Pericardium fibroblast (primary cell): ENCODE results near the gene RRAS. TPM values are rescaled to one million over a fixed set of nuclear protein-coding genes. Genes with fewer than 3 reads are reported as not detected.

Source experiments
- total RNA-seq: library from RNA; depleted of rRNA; stranded (reverse); fragments of >200 nt; gene quantifications from 2 replicates; pipeline ENCODE4 v1.2.3, GENCODE V29; 2015

The RRAS gene
- 93.1 and 141 TPM in 2 replicates for total RNA-seq

DNA sequence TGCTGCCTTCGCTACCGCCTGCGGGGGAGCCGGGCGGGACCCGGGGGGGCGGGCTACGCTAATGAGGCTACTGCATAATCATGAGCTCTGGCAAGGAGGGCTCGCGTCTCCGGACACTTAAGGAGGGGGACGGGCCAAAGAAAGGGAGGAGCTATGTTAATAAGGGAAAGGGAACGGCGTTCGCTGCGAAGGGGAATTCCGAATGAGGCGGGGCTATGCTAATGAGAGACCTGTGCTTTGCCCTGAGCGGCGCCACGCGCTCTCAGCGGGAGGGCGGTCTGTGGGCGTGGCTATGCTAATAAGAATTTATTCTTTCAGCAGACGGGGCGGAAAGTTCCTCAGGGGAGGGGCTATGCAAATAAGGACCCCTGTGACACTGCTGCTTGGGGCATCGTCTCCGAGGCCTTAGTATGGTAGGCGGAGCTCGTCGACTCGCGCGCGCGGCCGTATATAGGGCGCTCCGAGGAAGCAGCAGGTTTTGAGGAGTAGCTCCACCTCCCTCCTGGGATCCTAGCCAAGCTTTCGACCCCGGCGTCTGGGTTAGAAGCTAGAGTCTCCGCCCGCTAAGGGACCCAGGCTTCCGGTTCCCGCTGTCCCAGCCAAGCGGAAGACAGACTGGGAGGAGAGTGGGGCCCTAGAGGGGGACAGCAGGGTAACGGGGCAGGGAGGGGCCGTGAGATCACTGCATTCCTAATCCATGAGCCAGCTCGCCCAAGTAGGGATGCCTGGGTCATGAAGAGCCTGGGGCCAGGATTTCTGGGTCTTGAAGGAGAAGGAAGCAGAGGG, at the start of gene RRAS:
Gene RRAS, minus strand, starts transcription at position 31 of the 786 bp plus-strand sequence. CDS start 45 bp downstream, outside the sequence.

DNA sequence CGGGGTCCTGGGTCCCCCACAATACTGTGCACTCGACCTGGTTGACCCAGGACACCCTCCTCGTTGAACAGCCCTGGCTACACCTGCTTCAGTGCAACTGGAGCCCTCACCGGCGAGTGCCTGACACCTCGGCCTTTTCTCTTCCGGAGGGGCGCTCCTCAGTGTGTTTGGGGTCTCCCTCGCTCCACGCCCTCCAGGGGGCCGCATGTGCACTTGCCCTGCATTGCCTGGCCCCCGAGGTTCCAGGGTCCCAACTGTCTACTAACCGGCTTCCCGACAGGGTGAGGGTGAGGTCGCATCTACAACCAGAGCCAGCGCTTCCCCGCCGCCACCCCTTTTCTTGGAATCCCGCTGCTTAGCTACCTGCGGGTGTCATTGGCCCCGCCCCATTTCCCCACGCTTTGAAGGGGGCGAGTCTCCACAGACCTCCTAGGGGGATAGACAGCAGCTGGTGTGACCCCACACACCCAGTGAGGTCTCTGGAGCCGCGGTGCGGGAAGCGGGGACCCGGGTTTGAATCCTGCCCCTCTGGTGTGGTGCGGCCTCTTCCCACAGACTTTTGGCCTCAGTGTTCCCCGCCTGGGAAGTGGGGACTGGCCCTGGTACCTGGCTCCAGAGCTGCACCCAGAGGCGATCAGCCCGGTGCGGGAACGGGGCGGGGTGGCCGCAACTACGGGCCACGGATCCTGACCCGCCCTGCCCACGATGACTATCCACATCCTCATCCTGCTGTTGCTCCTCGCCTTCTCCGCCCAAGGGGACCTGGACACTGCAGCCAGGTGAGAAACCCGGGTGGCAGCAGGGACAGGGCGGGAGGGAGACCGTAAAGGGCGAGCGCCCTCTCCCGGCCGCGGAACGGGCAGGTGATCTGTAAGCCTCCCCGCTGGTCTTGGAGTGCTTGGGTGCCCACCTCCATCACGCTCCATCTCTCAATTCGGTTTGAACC, 49.5 kb upstream of the RRAS start, which contains the start of gene ADM5:
Gene ADM5, plus strand, starts transcription at position 462 of the 946 bp plus-strand sequence. Its CDS starts 244 bp downstream, at position 706.

DNA sequence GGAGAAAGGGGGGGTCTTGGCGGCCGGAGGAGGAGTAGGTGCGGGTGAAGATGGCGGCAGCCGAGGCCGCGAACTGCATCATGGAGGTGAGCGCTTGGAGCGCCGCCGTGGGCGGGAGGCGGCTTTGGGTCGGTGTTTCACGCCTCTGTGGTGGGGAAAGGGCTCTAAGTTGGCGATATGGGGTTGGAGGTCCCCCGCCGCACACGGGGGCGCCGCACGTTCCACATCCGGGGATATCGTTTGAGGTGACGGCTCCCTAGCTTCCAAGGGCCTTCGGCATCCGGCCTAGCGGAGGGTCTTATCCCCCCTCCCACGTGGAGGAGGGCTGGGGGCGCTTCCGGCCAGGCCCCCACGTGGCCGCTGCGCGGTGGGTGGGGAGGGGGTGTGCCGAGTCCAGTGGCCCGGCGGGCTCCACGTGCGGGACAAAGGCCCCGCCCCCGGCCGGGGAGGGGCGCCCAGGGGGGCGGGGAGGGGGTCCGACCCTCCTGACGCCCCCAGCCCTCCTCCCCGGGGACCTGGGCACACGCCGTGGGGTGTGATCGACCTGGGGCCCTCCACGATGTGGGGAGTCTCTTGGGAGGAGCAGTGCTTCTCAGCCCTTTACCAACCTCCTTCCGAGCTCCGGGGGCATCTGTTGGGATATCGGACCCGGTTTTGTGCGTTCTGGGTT, 37.4 kb upstream of the RRAS start, which contains the start of gene PRMT1:
Gene PRMT1, plus strand, starts transcription at position 41 of the 670 bp plus-strand sequence. Its CDS starts 10 bp downstream, at position 51.

DNA sequence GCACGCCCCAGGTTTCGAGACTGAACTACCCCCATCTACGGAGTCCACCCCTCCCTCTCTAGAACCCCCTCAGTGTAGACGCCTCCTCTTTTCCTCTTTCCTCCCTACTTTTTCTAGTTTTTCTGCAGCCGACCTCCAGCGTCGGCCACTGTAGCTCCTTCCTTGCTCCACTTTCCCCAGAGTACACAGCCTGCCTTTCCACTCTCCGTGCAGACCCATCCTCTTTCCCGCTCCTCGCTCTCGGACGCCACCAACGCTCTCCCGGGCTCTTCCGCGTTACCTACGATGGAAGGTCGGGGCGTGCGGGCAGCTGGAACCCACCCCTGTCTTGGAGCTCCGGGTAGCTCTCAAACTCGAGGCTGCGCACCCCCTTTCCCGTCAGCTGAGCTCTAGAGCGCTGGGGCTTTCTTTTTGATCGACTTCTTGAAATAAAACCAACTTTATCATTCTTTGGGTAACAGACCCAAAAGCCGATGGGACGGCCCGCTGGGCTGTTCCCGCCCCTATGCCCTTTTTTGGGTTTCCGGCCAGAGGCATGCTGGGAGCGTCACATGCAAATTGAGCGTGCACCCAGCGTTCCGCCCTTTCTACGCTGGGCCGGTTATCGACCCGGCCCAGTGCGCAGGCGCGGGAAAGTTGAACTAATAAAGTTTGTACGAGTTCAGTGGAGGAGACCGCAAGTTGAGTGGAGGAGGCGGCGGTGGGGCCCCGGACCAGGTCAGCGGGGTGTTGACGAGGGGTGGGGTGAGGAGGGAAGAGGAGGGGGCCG, 25.6 kb upstream of the RRAS start, which contains the start of the genes BCL2L12 and IRF3:
Gene BCL2L12, plus strand, starts transcription at position 583 of the 769 bp plus-strand sequence. CDS start 760 bp downstream, outside the sequence.
Gene IRF3, minus strand, starts transcription at position 507 of the 769 bp plus-strand sequence. CDS start 1,019 bp downstream, outside the sequence.

DNA sequence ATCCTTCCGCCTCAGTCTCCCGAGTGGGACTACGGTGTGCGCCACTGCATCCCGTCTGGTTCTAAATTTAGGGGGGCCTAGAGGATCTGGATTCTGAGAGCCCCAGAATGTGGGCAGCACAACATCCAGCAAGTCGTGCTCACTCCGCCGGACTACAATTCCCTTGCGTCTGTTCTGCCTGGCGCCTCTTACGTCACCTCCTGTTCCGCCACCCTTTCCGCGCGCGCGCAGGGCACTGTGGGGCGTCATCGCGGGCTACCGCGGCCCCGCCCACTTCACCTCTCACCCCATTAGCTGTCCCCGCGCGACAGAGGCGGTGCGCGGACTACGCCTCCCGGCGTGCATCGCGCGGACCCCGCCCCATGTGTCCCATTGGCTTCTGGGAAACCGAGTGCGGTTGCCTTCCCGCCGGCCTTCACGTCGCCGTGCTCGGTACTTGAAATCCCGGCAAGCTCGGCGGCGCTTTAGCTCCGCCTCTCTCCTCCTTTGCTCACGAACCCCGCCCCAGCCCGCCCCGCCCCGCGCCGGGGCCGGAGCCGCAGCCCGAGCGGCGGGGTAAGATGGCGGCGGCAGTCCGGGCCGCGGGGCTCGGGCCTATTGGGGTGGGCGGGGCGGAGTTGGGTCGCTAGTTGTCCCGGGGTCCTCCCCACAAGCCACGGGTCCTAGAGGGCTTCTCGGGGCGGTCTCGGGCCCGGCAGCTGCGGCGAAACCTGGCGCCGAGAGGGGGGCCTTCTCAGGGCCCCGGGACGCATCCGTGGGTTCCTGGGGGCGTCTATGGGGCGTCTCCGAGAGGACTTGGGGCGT, 1.9 kb upstream of the RRAS start, which contains the start of gene SCAF1:
Gene SCAF1, plus strand, starts transcription at position 522 of the 804 bp plus-strand sequence. CDS start 2,818 bp downstream, outside the sequence.

DNA sequence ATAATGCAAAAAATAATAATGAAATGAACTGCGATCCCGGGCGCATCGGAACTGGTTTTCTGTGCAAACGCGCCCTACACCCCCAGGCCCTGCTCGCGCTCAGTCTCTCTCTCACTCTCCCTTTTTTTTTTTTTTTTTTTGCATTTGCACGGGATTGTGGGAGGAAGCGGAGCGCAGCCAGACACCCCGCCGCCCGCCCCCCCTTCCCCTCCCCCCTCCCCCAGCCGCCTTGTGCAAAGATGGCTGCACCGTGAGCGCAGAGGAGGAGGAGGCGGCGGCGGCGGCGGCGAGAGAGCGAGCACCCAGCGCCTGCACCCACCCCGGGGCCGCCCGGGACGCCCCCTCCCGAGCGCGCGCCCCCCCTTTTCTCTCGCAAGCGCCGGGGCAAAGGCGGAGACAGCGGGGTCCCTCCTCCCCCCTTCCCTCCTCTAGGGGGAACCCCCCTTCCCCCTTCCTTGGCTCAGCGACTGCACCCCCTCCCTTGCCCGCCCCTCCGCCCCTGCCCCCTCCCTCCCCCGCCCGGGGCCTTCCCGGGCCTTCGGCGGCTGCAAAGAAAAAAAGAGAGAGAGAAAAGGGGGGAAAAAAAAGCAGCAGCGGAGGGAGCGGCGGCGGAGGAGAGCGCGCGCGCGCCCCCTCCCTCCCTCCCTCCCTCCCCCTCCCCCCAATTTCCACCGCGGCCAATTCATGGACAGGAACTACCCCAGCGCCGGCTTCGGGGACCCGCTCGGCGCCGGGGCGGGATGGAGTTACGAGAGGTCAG, 48.8 kb downstream of the RRAS start, which contains the start of gene PRR12:
Gene PRR12, plus strand, starts transcription at position 212 of the 760 bp plus-strand sequence. Its CDS starts 473 bp downstream, at position 685.

Other genes starting within 250 kb of the RRAS start
- not detected in 2 replicates for gene PTH2, start 216.7 kb downstream of the RRAS start, total RNA-seq
- gene GFY, start 214.8 kb downstream of the RRAS start, total RNA-seq, result not detected in 2 replicates
- not detected in 2 replicates for gene SLC17A7, start 198.6 kb downstream of the RRAS start, total RNA-seq
- 52.9 and 75.9 TPM in 2 replicates for gene PIH1D1, start 188.3 kb downstream of the RRAS start, total RNA-seq
- gene ALDH16A1, start 186.9 kb downstream of the RRAS start, total RNA-seq, result 25.3 and 36.2 TPM in 2 replicates
- 2.6 and 3.3 TPM in 2 replicates for gene FLT3LG, start 165.9 kb downstream of the RRAS start, total RNA-seq
- gene RPL13A, start 152.5 kb downstream of the RRAS start, total RNA-seq, result 4,979 and 5,980 TPM in 2 replicates
- 4,757 and 6,131 TPM in 2 replicates for gene RPS11, start 143.7 kb downstream of the RRAS start, total RNA-seq
- gene FCGRT, start 127.5 kb downstream of the RRAS start, total RNA-seq, result 117 and 185 TPM in 2 replicates
- gene RCN3, start 112.1 kb downstream of the RRAS start, total RNA-seq, result 161 and 237 TPM in 2 replicates
- 63.1 and 64.5 TPM in 2 replicates for gene NOSIP, start 59.6 kb downstream of the RRAS start, total RNA-seq
- 0.09 TPM in 1 of 2 replicates, not detected in the other for gene PRRG2, start 58.8 kb downstream of the RRAS start, total RNA-seq
- gene PRR12, start 49.0 kb downstream of the RRAS start, total RNA-seq, result 6.9 and 8.0 TPM in 2 replicates
- gene SCAF1, start 2.1 kb upstream of the RRAS start, total RNA-seq, result 31.8 and 47.6 TPM in 2 replicates
- gene IRF3, start 25.7 kb upstream of the RRAS start, total RNA-seq, result 33.0 and 39.3 TPM in 2 replicates
- gene BCL2L12, start 25.8 kb upstream of the RRAS start, total RNA-seq, result 4.9 and 19.4 TPM in 2 replicates
- gene PRMT1, start 37.1 kb upstream of the RRAS start, total RNA-seq, result 165 and 173 TPM in 2 replicates
- gene ADM5, start 49.5 kb upstream of the RRAS start, total RNA-seq, result 0.12 and 0.26 TPM in 2 replicates
- gene CPT1C, start 51.0 kb upstream of the RRAS start, total RNA-seq, result 11.0 and 14.8 TPM in 2 replicates
- 0.47 and 3.6 TPM in 2 replicates for gene TSKS, start 123.2 kb upstream of the RRAS start, total RNA-seq
- 174 and 177 TPM in 2 replicates for gene AP2A1, start 126.9 kb upstream of the RRAS start, total RNA-seq
- 12.3 and 24.7 TPM in 2 replicates for gene FUZ, start 173.1 kb upstream of the RRAS start, total RNA-seq
- gene MED25, start 178.1 kb upstream of the RRAS start, total RNA-seq, result 22.5 and 23.3 TPM in 2 replicates
- gene PTOV1, start 211.0 kb upstream of the RRAS start, total RNA-seq, result 93.7 and 94.1 TPM in 2 replicates
- 25.6 and 31.2 TPM in 2 replicates for gene PNKP, start 227.4 kb upstream of the RRAS start, total RNA-seq
- 39.9 and 47.8 TPM in 2 replicates for gene AKT1S1, start 237.2 kb upstream of the RRAS start, total RNA-seq
- gene TBC1D17, start 237.6 kb upstream of the RRAS start, total RNA-seq, result 30.7 and 32.6 TPM in 2 replicates